AG10803 (cell line): Measurements from ENCODE around the gene CD59.
"Not testable (repeated sequence)": the region's sequence is repeated elsewhere in the genome, so short reads cannot be mapped to it uniquely, and the experiment has no call there.

Experiments used
- DNase-seq: peaks from one replicate; pipeline ENCODE4 v3.0.0; 2010; ENCODE audit warnings: low read depth
- H3K4me3 ChIP-seq: 2 replicates; pipeline ENCODE4 v1.5.1; 2011; ENCODE audit warnings: mild to moderate bottlenecking, low read length, control low read depth
- CTCF ChIP-seq: conservative IDR thresholded peaks from 2 replicates; pipeline ENCODE4 v1.5.1; 2011; ENCODE audit warnings: mild to moderate bottlenecking, low read length, control low read depth, inconsistent platforms

CD59 gene

GRCh38 chr11:33667819-33668467, 68.3 kb downstream of the CD59 start:
- no peak for TF ChIP-seq CTCF
- no peak for DNase-seq
- no peak overlapping the region for H3K4me3 ChIP-seq

GRCh38 chr11:33665350-33666106, 70.7 kb downstream of the CD59 start:
- H3K4me3 ChIP-seq, result no peak overlapping the region
- DNase-seq, result no peak
- no peak for TF ChIP-seq CTCF

- no peak for DNase-seq
- no peak overlapping the region for H3K4me3 ChIP-seq
- no peak for TF ChIP-seq CTCF
Observed at GRCh38 chr11:33664827-33665226, 71.4 kb downstream of the CD59 start.

- DNase-seq, result no peak
- H3K4me3 ChIP-seq, result no peak overlapping the region
- TF ChIP-seq CTCF, result no peak
Observed at GRCh38 chr11:33664166-33664565, 72.1 kb downstream of the CD59 start.

- no peak for TF ChIP-seq CTCF
- no peak for DNase-seq
- no peak overlapping the region for H3K4me3 ChIP-seq
Observed at GRCh38 chr11:33663121-33663520, 73.1 kb downstream of the CD59 start.

- H3K4me3 ChIP-seq, DNase-seq: not testable (repeated sequence)
Observed at GRCh38 chr11:33661526-33661925, 74.7 kb downstream of the CD59 start.

- no peak for DNase-seq
- no peak overlapping the region for H3K4me3 ChIP-seq
- TF ChIP-seq CTCF, result no peak
Observed at GRCh38 chr11:33660962-33661361, 75.3 kb downstream of the CD59 start.
